ENCODE results near the gene CHST8.

- TF ChIP-seq CTCF (conservative IDR thresholded peaks at IDR 0.05; ENCODE audit: low read depth, low read length) (no peak), EZH2 (IDR thresholded peaks at IDR 0.05; ENCODE audit: borderline replicate concordance, low read depth, low read length, poor library complexity, severe bottlenecking) (no peak)
These were observed 53.9 kb downstream of the CHST8 start for GRCh38 chr19:33675501-33676124.

Measured in A673 (cell line).